B cell (primary cell): ENCODE data around the gene TK2. TPM values are rescaled to one million over a fixed set of nuclear protein-coding genes. Genes with fewer than 3 reads are reported as not detected.

ENCODE experiments used
- ATAC-seq: fragments of 200-7000 bp; cut with Tn5 transposase; one replicate; pipeline ENCODE4 v1.10.0; 2021; ENCODE audit warnings: low read depth, mild to moderate bottlenecking, moderate number of reproducible peaks, moderate library complexity
- CTCF ChIA-PET: fragments of 350-600 bp; sonication (Branson Sonifier 250); formaldehyde crosslinking; loops from one replicate; lab custom pipeline; 2021; ENCODE audit warnings: antibody characterized with exemption, inconsistent platforms; lab: Charles Lee
- POLR2A ChIA-PET: fragments of 350-600 bp; sonication (Branson Sonifier 250); formaldehyde crosslinking; loops from one replicate; lab custom pipeline; 2021; ENCODE audit warnings: antibody characterized with exemption; lab: Charles Lee
- DNase-seq: peaks from one replicate; pipeline ENCODE4 v3.0.0; 2013
- H2AFZ ChIP-seq: 2 replicates; pipeline ENCODE4 v1.6.1; 2012; ENCODE audit warnings: mild to moderate bottlenecking, low read depth, low read length; ENCODE audit not compliant: insufficient read depth, poor library complexity, severe bottlenecking
- H3K27ac ChIP-seq, 2 donors: 1 replicate in 1 of 2; 2 replicates in 1 of 2; pipeline ENCODE4 v1.5.1; 2012 to 2013; ENCODE audit warnings: low read length in 2 of 2, mild to moderate bottlenecking in 2 of 2, moderate library complexity in 1 of 2
- H3K27me3 ChIP-seq, 4 experiments: fragments of 200-600 bp in 1 of 4; sonication (generic) in 1 of 4; replicated peaks in 1 of 4; 1 replicate in 2 of 4; 2 replicates in 2 of 4; pipeline versions ENCODE4 v1.6.1 to v1.7.0; 2013 to 2016; ENCODE audit warnings: low read length in 3 of 4, mild to moderate bottlenecking in 2 of 4, mixed read lengths in 1 of 4, moderate library complexity in 1 of 4; ENCODE audit not compliant: insufficient read depth in 4 of 4, control insufficient read depth in 3 of 4; ENCODE audit errors: control extremely low read depth in 1 of 4
- H3K36me3 ChIP-seq, 2 experiments: replicated peaks in 1 of 2; 1 replicate in 1 of 2; 2 replicates in 1 of 2; pipeline versions ENCODE4 v1.6.1 to v1.7.1; 2013; ENCODE audit warnings: low read length in 1 of 2; ENCODE audit not compliant: insufficient read depth in 2 of 2, control insufficient read depth in 1 of 2; ENCODE audit errors: control extremely low read depth in 1 of 2, extremely low read depth in 1 of 2
- H3K4me1 ChIP-seq, 2 donors: fragments of 200-600 bp in 1 of 2; sonication (generic) in 1 of 2; 1 replicate in 1 of 2; 2 replicates in 1 of 2; pipeline versions ENCODE4 v1.5.1 to v1.6.1; 2013 to 2017; ENCODE audit warnings: low read length in 2 of 2; ENCODE audit not compliant: control insufficient read depth in 2 of 2, insufficient read depth in 2 of 2
- H3K4me2 ChIP-seq: replicated peaks from 2 replicates; pipeline ENCODE3; 2012; ENCODE audit warnings: mild to moderate bottlenecking, low read depth, low read length; ENCODE audit not compliant: poor library complexity, severe bottlenecking
- H3K4me3 ChIP-seq, 5 experiments: fragments of 200-600 bp in 1 of 5; sonication (generic) in 1 of 5; 1 replicate in 3 of 5; 2 replicates in 2 of 5; pipeline versions ENCODE4 v1.5.1 to v1.7.0; 2011 to 2016; ENCODE audit warnings: low read length in 4 of 5, mild to moderate bottlenecking in 4 of 5, low read depth in 2 of 5, control low read depth in 1 of 5, moderate library complexity in 1 of 5; ENCODE audit not compliant: insufficient read depth in 1 of 5; ENCODE audit errors: control extremely low read depth in 1 of 5, extremely low read depth in 1 of 5
- H3K79me2 ChIP-seq: fragments of 200-600 bp; sonication (generic); one replicate; pipeline ENCODE4 v1.6.0; 2016; ENCODE audit warnings: low read length; ENCODE audit not compliant: control insufficient read depth, insufficient read depth
- H3K9ac ChIP-seq: fragments of 200-600 bp; sonication (generic); 2 replicates; pipeline ENCODE4 v1.6.1; 2017; ENCODE audit warnings: mild to moderate bottlenecking, low read length, moderate library complexity
- H3K9me3 ChIP-seq, 3 donors: one replicate each; pipeline versions ENCODE4 v1.6.1 to v1.7.1; 2013; ENCODE audit warnings: low read length in 2 of 3; ENCODE audit not compliant: control insufficient read depth in 2 of 3, insufficient read depth in 1 of 3; ENCODE audit errors: control extremely low read depth in 1 of 3
- H4K20me1 ChIP-seq: 2 replicates; pipeline ENCODE4 v1.6.0; 2012; ENCODE audit warnings: mild to moderate bottlenecking, low read length; ENCODE audit not compliant: insufficient read depth, control insufficient read depth, poor library complexity, severe bottlenecking
- H3K27ac Mint-ChIP-seq: one replicate; pipeline ENCODE4 v1.8.0; 2021; ENCODE audit warnings: mixed read lengths
- H3K27me3 Mint-ChIP-seq: one replicate; pipeline ENCODE4 v1.8.0; 2021; ENCODE audit warnings: mixed read lengths
- H3K4me1 Mint-ChIP-seq: one replicate; pipeline ENCODE4 v1.8.0; 2021; ENCODE audit warnings: mixed read lengths
- H3K4me3 Mint-ChIP-seq: one replicate; pipeline ENCODE4 v1.8.0; 2021; ENCODE audit warnings: mixed read lengths
- H3K9me3 Mint-ChIP-seq: one replicate; pipeline ENCODE4 v1.8.0; 2022; ENCODE audit warnings: mixed read lengths; ENCODE audit not compliant: insufficient read depth
- EZH2 ChIP-seq: IDR thresholded peaks from 2 replicates; pipeline ENCODE4 v1.6.1; 2012; ENCODE audit warnings: borderline replicate concordance, low read depth, mild to moderate bottlenecking, moderate library complexity, low read length; ENCODE audit not compliant: insufficient read depth, poor library complexity, severe bottlenecking
- WGBS: methylation state at CpG from one replicate; pipeline ENCODE4 v1.1.5; 2013; ENCODE audit warnings: missing lambda C conversion rate; ENCODE audit not compliant: insufficient coverage; 5-methylcytosine and 5-hydroxymethylcytosine counted together
- intact Hi-C: fragments of 100-400 bp; cut with micrococcal nuclease; formaldehyde crosslinking; loops from one replicate; pipeline ENCODE4 v1.10.0; 2022
- polyA plus RNA-seq: library from polyadenylated mRNA; depleted of rRNA; stranded (reverse); fragments of >200 nt; gene quantifications from 2 replicates; pipeline ENCODE4 v1.2.3, GENCODE V29; 2012
- total RNA-seq, 2 donors: library from RNA; stranded (reverse); fragments of 120-200 nt in 1 of 2; gene quantifications; 1 replicate in 1 of 2; 2 replicates in 1 of 2; pipeline versions ENCODE4 v1.2.3 to v1.2.4, GENCODE V29; 2013 to 2022
- TF ChIP-seq, protein P1 (sequence below): fragments of 200-600 bp; IDR thresholded peaks from one replicate; pipeline ENCODE4 v1.8.0; 2022; ENCODE audit warnings: antibody characterized with exemption, mild to moderate bottlenecking

The TK2 gene
- total and polyA plus RNA-seq, 2 donors (not counting 1 experiment from before 2014, with no cell fraction given): 2.9 to 9.7 TPM

DNA sequence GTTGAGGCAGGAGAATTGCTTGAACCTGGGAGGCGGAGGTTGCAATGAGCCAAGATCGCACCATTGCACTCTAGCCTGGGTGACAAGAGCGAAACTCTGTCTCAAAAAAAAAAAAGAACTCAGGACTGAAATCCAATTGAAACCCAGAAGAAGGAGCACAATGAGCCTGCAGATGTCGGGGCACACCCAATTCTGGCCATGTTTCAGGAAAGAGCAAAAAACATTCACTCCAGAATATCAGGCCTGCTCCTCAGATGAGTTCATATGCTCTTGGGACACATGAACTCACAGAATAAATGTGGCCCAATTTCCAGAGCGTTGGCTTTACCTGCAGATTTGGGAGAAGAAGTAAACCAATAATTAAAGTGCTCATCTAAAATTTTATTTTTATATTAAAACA, 26.4 kb upstream of the TK2 start:
- POLR2A ChIA-PET: no interaction called here
- Histone ChIP-seq H3K9me3 (peaks cover 0 to 2% (median 0%) of the 10 kb centered on the region in 3 donors), H4K20me1 (peaks cover 5% of the 10 kb centered on the region), H3K27ac (no peak overlapping the region), H3K79me2 (no peaks in the 10 kb centered on the region), H3K9ac (no peak overlapping the region), H3K4me3 (no peak overlapping the region), H2AFZ (no peak overlapping the region), H3K4me1 (peaks cover 13 to 19% of the 10 kb centered on the region in 2 donors), H3K27me3 (peaks cover 0 to 39% (median 28%) of the 10 kb centered on the region in 4 experiments), H3K36me3 (no peaks in the 10 kb centered on the region), H3K4me2 (no peak overlapping the region)
- intact Hi-C loops: no loop called here
- Mint-ChIP-seq H3K27me3 (peaks cover 44% of the 10 kb centered on the region), H3K4me3 (no peak overlapping the region), H3K27ac (no peak overlapping the region), H3K9me3 (no peaks in the 10 kb centered on the region), H3K4me1 (peaks cover 14% of the 10 kb centered on the region)
- 100% methylated on average over 3 of the region's 5 CpGs for WGBS
- TF ChIP-seq, protein P1, sequence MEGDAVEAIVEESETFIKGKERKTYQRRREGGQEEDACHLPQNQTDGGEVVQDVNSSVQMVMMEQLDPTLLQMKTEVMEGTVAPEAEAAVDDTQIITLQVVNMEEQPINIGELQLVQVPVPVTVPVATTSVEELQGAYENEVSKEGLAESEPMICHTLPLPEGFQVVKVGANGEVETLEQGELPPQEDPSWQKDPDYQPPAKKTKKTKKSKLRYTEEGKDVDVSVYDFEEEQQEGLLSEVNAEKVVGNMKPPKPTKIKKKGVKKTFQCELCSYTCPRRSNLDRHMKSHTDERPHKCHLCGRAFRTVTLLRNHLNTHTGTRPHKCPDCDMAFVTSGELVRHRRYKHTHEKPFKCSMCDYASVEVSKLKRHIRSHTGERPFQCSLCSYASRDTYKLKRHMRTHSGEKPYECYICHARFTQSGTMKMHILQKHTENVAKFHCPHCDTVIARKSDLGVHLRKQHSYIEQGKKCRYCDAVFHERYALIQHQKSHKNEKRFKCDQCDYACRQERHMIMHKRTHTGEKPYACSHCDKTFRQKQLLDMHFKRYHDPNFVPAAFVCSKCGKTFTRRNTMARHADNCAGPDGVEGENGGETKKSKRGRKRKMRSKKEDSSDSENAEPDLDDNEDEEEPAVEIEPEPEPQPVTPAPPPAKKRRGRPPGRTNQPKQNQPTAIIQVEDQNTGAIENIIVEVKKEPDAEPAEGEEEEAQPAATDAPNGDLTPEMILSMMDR: no peak
- no peak for TF ChIP-seq EZH2
- DNase-seq (no peak), ATAC-seq (no peak)
- CTCF ChIA-PET: no interaction called here

DNA sequence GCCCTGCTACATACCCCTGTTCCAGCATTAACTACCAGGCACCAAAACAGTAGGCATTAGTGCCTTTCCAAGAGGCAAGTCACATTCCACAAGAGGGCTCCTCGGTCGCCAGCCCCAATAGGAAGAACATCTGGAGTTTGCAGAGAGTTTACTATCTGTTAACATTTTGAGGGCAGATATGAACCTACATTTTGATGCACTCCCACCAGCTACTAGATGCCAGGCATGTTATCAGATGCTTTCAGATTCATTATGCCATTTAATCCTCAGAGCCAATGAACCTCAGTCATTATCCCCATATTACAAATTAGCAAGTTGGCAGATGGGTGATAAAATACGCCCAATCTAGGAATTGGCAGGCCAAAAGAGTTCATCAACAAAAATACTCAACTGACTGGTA, 25.1 kb upstream of the TK2 start:
- TF ChIP-seq EZH2: no peak
- TF ChIP-seq, protein P1: no peak
- peaks cover 32% of the 10 kb centered on the region for H3K27me3 Mint-ChIP-seq
- peaks cover 5% of the 10 kb centered on the region for H4K20me1 ChIP-seq
- no peaks in the 10 kb centered on the region for H3K9me3 Mint-ChIP-seq
- H3K36me3 ChIP-seq: no peaks in the 10 kb centered on the region
- H3K9ac ChIP-seq: no peak overlapping the region
- no peak overlapping the region for H3K27ac ChIP-seq
- peaks cover 13% of the 10 kb centered on the region for H3K4me1 Mint-ChIP-seq
- H3K4me2 ChIP-seq: no peak overlapping the region
- H2AFZ ChIP-seq: no peak overlapping the region
- peaks cover 0 to 2% (median 0%) of the 10 kb centered on the region in 3 donors for H3K9me3 ChIP-seq
- intact Hi-C loops: no loop called here
- H3K4me3 Mint-ChIP-seq: no peak overlapping the region
- H3K4me3 ChIP-seq: no peak overlapping the region
- no peak for DNase-seq
- no peak for ATAC-seq
- no CpG with 5 or more reads among the region's 3 CpGs for WGBS
- no peaks in the 10 kb centered on the region for H3K79me2 ChIP-seq
- ChIA-PET CTCF (no interaction called here), POLR2A (interaction anchor here (0.5 kb wide), 1 partner anchor 70 kb away, joined by 9 read pairs; no protein-coding TSS in a partner anchor)
- H3K27ac Mint-ChIP-seq: no peak overlapping the region
- H3K4me1 ChIP-seq: peaks cover 13 to 19% of the 10 kb centered on the region in 2 donors
- peaks cover 0 to 33% (median 25%) of the 10 kb centered on the region in 4 experiments for H3K27me3 ChIP-seq
